ENCODE data around the gene MIER3. TPM values are rescaled to one million over a fixed set of nuclear protein-coding genes. Genes with fewer than 3 reads are reported as not detected.

The MIER3 gene
- total RNA-seq, 1 experiment from 2014 or later: 44.8 TPM

DNA sequence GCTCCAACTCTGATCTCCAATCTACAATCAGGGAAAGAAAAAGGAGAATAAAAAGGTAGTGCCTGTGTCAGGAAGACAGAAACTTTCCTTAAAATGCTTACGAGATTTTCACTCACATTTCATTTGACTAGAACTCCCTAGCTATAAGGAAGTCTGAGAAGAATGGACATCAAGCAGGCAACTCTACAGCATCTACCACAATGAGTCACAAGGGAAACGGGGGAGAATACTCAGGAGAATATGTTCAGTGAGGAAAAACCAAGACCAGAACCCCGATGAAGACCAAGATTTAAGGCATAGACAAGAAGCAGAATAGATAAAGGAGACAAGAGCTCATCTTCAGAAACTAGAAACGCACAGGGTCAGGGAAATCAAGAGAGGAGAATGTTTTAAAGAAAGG lies 51.5 kb downstream of the MIER3 start:
- Histone ChIP-seq H3K18ac (ENCODE audit: insufficient read length, low read depth, low read length) (no peak overlapping the region), H4K91ac (ENCODE audit: insufficient read length, low read depth, low read length) (no peak overlapping the region), H4K20me1 (ENCODE audit: control insufficient read depth, insufficient read depth, insufficient read length) (no peaks in the 10 kb centered on the region), H3K79me2 (ENCODE audit: insufficient read depth, low read length) (no peaks in the 10 kb centered on the region), H3K79me1 (ENCODE audit: insufficient read depth, low read depth, low read length, poor library complexity, severe bottlenecking) (no peaks in the 10 kb centered on the region), H2BK15ac (ENCODE audit: low read depth, low read length) (no peak overlapping the region), H3K9me3 (ENCODE audit: control insufficient read depth, low read depth, low read length) (no peaks in the 10 kb centered on the region), H4K8ac (replicated peaks; ENCODE audit: insufficient read length, low read depth, low read length) (no peak overlapping the region), H2BK12ac (ENCODE audit: insufficient read length, low read depth, low read length) (no peak overlapping the region), H3K23ac (ENCODE audit: insufficient read length, low read depth, low read length) (no peak overlapping the region), H3K23me2 (ENCODE audit: insufficient read length, low read depth, low read length, poor library complexity, severe bottlenecking) (no peaks in the 10 kb centered on the region), H2BK120ac (ENCODE audit: low read depth, low read length, poor library complexity, severe bottlenecking) (no peak overlapping the region), H2BK5ac (ENCODE audit: insufficient read length, low read length) (no peak overlapping the region), H3K27me3 (ENCODE audit: insufficient read depth, low read length) (no peaks in the 10 kb centered on the region), H3K14ac (ENCODE audit: insufficient read depth, low read length) (no peak overlapping the region), H4K5ac (ENCODE audit: insufficient read length, low read depth, low read length) (no peak overlapping the region), H3K4me1 (ENCODE audit: insufficient read depth, low read length) (no peaks in the 10 kb centered on the region), H3K56ac (ENCODE audit: insufficient read length, low read depth, low read length) (no peak overlapping the region), H3K4me2 (ENCODE audit: insufficient read depth, insufficient read length, low read length) (no peak overlapping the region), H2AFZ (ENCODE audit: low read length) (no peak overlapping the region), H3T11ph (ENCODE audit: low read length) (no peak overlapping the region), H2AK5ac (ENCODE audit: insufficient read length, low read length) (no peak overlapping the region), H3K9ac (ENCODE audit: extremely low read depth, insufficient read length, low read length) (no peak overlapping the region), H2BK20ac (ENCODE audit: low read depth, low read length, poor library complexity, severe bottlenecking) (no peak overlapping the region), H3K27ac (ENCODE audit: insufficient read length, low read depth, low read length) (no peak overlapping the region), H3K4ac (ENCODE audit: low read depth, low read length) (no peak overlapping the region)
- H3K27me3 Mint-ChIP-seq (ENCODE audit: low read depth): peaks cover 1% of the 10 kb centered on the region; the same call in 1 of the 2 replicates
- DNase-seq: no peak
- peaks cover 0 to 3% of the 10 kb centered on the region in 2 experiments; a peak in 2 of 5 replicates for H3K9me3 Mint-ChIP-seq
- no peaks in the 10 kb centered on the region for H3K36me3 Mint-ChIP-seq (ENCODE audit: insufficient read depth in 1 of 3, low read depth in 3 of 3)
- no peak overlapping the region for H3K4me3 Mint-ChIP-seq
- TF ChIP-seq, protein P1, sequence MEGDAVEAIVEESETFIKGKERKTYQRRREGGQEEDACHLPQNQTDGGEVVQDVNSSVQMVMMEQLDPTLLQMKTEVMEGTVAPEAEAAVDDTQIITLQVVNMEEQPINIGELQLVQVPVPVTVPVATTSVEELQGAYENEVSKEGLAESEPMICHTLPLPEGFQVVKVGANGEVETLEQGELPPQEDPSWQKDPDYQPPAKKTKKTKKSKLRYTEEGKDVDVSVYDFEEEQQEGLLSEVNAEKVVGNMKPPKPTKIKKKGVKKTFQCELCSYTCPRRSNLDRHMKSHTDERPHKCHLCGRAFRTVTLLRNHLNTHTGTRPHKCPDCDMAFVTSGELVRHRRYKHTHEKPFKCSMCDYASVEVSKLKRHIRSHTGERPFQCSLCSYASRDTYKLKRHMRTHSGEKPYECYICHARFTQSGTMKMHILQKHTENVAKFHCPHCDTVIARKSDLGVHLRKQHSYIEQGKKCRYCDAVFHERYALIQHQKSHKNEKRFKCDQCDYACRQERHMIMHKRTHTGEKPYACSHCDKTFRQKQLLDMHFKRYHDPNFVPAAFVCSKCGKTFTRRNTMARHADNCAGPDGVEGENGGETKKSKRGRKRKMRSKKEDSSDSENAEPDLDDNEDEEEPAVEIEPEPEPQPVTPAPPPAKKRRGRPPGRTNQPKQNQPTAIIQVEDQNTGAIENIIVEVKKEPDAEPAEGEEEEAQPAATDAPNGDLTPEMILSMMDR (conservative IDR thresholded peaks at IDR 0.05): no peak
- no CpG with 5 or more reads among the region's 4 CpGs for WGBS (ENCODE audit: extremely low coverage, insufficient read length, low lambda C conversion rate)
- H3K4me1 Mint-ChIP-seq: no peaks in the 10 kb centered on the region
- no peak overlapping the region for H3K27ac Mint-ChIP-seq

All from H9 (cell line).